ENCODE results near the gene ZNF385B. TPM values are rescaled to one million over a fixed set of nuclear protein-coding genes. Genes with fewer than 3 reads are reported as not detected.

Gene ZNF385B
- total and polyA plus RNA-seq, 10 of the 15 experiments (the other 5 are each of a cell fraction or from before 2014, with no cell fraction given), result not detected

DNA sequence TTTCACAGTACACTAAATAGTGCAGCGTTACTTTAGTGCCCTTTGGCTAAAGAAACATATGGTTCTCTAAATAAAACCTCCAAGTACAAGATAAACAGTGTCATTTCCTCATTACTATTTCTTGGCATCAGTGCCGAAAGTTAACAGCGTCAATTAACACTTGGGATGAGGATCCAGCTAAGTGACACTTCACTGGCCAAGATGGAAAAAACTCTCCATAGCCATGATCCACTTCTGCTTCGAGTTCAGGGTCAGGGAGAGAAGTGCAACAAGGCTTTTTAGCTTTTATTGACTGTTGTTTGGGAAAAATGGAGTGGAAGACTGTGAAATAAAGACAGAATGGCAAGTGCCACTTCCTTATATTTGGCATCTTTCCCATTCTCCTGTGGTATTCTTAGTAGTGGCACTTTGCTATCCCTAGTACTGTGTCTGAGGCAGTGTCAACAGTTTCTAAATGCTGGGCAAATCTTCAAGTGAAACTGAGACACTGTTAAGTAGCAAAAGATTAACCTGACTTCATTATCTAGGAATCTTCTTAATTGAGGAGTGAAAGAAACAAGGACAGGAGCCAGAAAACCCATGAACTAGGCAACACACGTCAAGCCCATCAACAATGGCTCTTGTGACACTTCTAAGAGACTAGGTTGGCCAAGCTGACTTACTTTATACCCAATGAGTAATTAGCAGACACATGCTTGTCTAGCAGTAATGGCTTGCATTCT lies 374.2 kb downstream of the ZNF385B start (continued):
- TF ChIP-seq, protein P1, sequence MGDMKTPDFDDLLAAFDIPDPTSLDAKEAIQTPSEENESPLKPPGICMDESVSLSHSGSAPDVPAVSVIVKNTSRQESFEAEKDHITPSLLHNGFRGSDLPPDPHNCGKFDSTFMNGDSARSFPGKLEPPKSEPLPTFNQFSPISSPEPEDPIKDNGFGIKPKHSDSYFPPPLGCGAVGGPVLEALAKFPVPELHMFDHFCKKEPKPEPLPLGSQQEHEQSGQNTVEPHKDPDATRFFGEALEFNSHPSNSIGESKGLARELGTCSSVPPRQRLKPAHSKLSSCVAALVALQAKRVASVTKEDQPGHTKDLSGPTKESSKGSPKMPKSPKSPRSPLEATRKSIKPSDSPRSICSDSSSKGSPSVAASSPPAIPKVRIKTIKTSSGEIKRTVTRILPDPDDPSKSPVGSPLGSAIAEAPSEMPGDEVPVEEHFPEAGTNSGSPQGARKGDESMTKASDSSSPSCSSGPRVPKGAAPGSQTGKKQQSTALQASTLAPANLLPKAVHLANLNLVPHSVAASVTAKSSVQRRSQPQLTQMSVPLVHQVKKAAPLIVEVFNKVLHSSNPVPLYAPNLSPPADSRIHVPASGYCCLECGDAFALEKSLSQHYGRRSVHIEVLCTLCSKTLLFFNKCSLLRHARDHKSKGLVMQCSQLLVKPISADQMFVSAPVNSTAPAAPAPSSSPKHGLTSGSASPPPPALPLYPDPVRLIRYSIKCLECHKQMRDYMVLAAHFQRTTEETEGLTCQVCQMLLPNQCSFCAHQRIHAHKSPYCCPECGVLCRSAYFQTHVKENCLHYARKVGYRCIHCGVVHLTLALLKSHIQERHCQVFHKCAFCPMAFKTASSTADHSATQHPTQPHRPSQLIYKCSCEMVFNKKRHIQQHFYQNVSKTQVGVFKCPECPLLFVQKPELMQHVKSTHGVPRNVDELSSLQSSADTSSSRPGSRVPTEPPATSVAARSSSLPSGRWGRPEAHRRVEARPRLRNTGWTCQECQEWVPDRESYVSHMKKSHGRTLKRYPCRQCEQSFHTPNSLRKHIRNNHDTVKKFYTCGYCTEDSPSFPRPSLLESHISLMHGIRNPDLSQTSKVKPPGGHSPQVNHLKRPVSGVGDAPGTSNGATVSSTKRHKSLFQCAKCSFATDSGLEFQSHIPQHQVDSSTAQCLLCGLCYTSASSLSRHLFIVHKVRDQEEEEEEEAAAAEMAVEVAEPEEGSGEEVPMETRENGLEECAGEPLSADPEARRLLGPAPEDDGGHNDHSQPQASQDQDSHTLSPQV (IDR thresholded peaks at IDR 0.05), result no peak
- TF ChIP-seq SUZ12 (IDR thresholded peaks at IDR 0.05; ENCODE audit: unreplicated experiment), result no peak

DNA sequence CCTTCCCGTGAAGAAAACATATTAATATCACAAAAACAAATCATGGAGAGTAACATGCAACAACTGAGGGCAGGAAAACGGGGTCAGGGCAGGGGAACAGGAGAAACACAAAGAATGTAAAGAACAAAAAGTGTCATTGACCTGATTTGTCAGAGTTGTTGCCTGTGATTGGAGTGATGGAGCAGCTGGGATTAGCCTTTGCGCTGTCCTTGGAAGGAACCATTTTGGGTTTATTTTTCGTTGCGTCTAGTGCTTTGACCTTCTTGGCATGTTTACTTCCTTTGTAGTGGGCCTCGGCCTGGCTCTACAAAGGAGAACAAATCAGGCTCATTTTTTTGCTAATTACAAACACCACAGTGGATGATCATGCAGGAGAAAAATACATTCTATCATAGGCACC lies 378.3 kb downstream of the ZNF385B start:
- Histone ChIP-seq H3K9me3 (replicated peaks; ENCODE audit: control insufficient read depth, insufficient read depth, low read length) (no peaks in the 10 kb centered on the region), H3K27ac (ENCODE audit: control insufficient read depth, insufficient read depth) (no peak overlapping the region), H3K9ac (ENCODE audit: control insufficient read depth, insufficient read depth, low read length) (no peak overlapping the region), H3K36me3 (ENCODE audit: control insufficient read depth in 2 of 2, insufficient read depth in 2 of 2, low read length in 1 of 2) (no peaks in the 10 kb centered on the region), H4K20me1 (ENCODE audit: control insufficient read depth, insufficient read depth) (no peaks in the 10 kb centered on the region), H3K27me3 (replicated peaks in 1 of 2; ENCODE audit: control insufficient read depth in 2 of 2, insufficient read depth in 2 of 2, low read length in 1 of 2) (no peaks in the 10 kb centered on the region; a peak in 1 of 4 replicates), H2AFZ (ENCODE audit: control insufficient read depth, low read depth, low read length) (no peak overlapping the region), H3K4me1 (ENCODE audit: control insufficient read depth, insufficient read depth, low read length) (no peaks in the 10 kb centered on the region), H3K4me3 (no peak overlapping the region), H3K79me2 (ENCODE audit: control insufficient read depth, insufficient read depth, low read length) (no peaks in the 10 kb centered on the region), H3K4me2 (ENCODE audit: control insufficient read depth, insufficient read depth) (no peak overlapping the region)
- CTCF ChIA-PET, result no interaction called here
- POLR2A ChIA-PET, result no interaction called here
- ATAC-seq, result no peak
- intact Hi-C loops (cut with micrococcal nuclease; ENCODE audit: unreplicated experiment) (no loop called here), in situ Hi-C loops (cut with MboI) (no loop called here)
- no peak for FAIRE-seq
- BruUV-seq (replicated peaks), result no TSS peak
- no peak for DNase-seq (ENCODE audit: low read depth, low spot score)
- RAD21 ChIA-PET (ENCODE audit: unreplicated experiment), result no interaction called here
- SMC1A ChIA-PET (ENCODE audit: uncharacterized antibody, unreplicated experiment), result no interaction called here
- 42% methylated on average over 6 of the region's 6 CpGs for WGBS (ENCODE audit: insufficient coverage, insufficient replicate concordance, low lambda C conversion rate, missing lambda C conversion rate)
- TF ChIP-seq, protein P2, sequence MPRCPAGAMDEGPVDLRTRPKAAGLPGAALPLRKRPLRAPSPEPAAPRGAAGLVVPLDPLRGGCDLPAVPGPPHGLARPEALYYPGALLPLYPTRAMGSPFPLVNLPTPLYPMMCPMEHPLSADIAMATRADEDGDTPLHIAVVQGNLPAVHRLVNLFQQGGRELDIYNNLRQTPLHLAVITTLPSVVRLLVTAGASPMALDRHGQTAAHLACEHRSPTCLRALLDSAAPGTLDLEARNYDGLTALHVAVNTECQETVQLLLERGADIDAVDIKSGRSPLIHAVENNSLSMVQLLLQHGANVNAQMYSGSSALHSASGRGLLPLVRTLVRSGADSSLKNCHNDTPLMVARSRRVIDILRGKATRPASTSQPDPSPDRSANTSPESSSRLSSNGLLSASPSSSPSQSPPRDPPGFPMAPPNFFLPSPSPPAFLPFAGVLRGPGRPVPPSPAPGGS (IDR thresholded peaks at IDR 0.05; ENCODE audit: borderline replicate concordance, insufficient read depth, low read depth, low read length, poor library complexity, severe bottlenecking), result no peak
- no peak for TF ChIP-seq SRF (IDR thresholded peaks at IDR 0.05; ENCODE audit: low read depth in 2 of 2, low read length in 2 of 2)
- TF ChIP-seq, protein P3, sequence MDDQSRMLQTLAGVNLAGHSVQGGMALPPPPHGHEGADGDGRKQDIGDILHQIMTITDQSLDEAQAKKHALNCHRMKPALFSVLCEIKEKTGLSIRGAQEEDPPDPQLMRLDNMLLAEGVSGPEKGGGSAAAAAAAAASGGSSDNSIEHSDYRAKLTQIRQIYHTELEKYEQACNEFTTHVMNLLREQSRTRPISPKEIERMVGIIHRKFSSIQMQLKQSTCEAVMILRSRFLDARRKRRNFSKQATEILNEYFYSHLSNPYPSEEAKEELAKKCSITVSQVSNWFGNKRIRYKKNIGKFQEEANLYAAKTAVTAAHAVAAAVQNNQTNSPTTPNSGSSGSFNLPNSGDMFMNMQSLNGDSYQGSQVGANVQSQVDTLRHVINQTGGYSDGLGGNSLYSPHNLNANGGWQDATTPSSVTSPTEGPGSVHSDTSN (IDR thresholded peaks at IDR 0.05; ENCODE audit: insufficient replicate concordance, low read depth, low read length), result no peak
- TF ChIP-seq MTA2 (IDR thresholded peaks at IDR 0.05; ENCODE audit: low read depth), result no peak
- TF ChIP-seq, protein P4, sequence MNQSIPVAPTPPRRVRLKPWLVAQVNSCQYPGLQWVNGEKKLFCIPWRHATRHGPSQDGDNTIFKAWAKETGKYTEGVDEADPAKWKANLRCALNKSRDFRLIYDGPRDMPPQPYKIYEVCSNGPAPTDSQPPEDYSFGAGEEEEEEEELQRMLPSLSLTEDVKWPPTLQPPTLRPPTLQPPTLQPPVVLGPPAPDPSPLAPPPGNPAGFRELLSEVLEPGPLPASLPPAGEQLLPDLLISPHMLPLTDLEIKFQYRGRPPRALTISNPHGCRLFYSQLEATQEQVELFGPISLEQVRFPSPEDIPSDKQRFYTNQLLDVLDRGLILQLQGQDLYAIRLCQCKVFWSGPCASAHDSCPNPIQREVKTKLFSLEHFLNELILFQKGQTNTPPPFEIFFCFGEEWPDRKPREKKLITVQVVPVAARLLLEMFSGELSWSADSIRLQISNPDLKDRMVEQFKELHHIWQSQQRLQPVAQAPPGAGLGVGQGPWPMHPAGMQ (IDR thresholded peaks at IDR 0.05; ENCODE audit: borderline replicate concordance), result no peak
- no peak for TF ChIP-seq YBX1 (IDR thresholded peaks at IDR 0.05)
- TF ChIP-seq EZH2 (IDR thresholded peaks at IDR 0.05; ENCODE audit: borderline replicate concordance, control insufficient read depth, low read depth, low read length), result no peak
- TF ChIP-seq, protein P5, sequence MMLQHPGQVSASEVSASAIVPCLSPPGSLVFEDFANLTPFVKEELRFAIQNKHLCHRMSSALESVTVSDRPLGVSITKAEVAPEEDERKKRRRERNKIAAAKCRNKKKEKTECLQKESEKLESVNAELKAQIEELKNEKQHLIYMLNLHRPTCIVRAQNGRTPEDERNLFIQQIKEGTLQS (IDR thresholded peaks at IDR 0.05; ENCODE audit: borderline replicate concordance, extremely low read depth, low read depth, low read length), result no peak
- TF ChIP-seq SPI1 (IDR thresholded peaks at IDR 0.05; ENCODE audit: borderline replicate concordance, insufficient read depth, low read depth, low read length), result no peak
- TF ChIP-seq NFYB (IDR thresholded peaks at IDR 0.05; ENCODE audit: insufficient read depth, low read depth, low read length), result no peak
